ENCODE data around the gene ECHS1.
"Not testable (repeated sequence)": the region's sequence is repeated elsewhere in the genome, so short reads cannot be mapped to it uniquely, and the experiment has no call there.

Gene ECHS1

DNA sequence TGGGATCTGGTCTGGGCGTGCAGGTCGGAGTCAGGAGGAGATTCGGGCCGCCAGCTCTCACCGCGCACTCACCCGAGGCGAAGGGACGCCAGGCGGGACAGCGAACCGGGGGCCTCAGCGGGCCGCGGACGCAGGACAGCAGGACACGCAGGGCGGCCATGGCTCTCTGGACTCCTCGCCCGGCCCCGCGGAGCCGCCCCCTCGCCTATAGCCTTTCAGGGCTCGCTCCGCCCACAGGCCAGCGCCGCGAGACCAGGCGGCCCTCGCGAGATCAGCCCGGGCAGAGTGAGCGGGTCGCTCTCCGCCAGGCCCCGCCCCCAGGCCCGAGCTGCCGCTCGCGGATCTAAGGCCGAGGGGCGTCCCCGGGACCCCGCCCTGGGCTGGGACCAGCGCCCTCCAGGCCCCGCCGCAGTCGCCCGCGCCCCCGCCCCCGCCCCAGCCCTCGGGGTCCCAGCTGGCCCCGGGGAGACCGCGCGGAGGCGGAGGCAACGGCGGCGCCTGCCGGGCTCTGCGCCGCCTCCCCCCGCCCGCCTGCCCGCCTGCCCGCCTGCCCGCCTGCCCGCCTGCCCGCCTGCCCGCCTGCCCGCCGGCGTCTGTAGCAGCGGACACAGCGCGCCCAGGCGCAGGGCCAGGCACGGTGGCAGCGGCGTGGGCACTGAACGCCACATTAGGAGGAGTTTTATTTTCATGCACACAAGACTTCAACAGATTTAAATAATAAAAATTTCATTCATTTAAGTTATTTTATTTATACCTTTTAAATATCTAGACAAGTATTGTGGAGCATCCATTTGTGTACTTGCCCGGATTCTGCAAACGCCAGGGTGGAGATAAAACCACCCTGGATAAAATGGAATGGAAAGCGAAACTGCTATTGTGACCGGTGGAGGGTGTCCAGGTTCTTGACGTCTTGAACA, at the start of gene ECHS1:
TSS of gene ECHS1 (minus strand) at position 181 of the 917 bp plus-strand sequence. CDS start at position 160, 21 bp downstream.
- H3K27ac ChIP-seq (ENCODE audit: low read depth, low read length): peak within 1 kb of the TSS; percentile 70
- peak within 1 kb of the TSS; percentile 84 for H3K4me3 ChIP-seq (ENCODE audit: low read length)
- no peaks in the 10 kb centered on the region for H3K27me3 ChIP-seq (ENCODE audit: control insufficient read depth, insufficient read depth, low read length)
- H3K9ac ChIP-seq (ENCODE audit: low read length): no peak within 1 kb of the TSS
- peaks cover 2% of the 10 kb centered on the region for H3K4me1 ChIP-seq (ENCODE audit: control insufficient read depth, insufficient read depth, low read length)
- peaks cover 17% of the 10 kb centered on the region for H3K36me3 ChIP-seq (ENCODE audit: control insufficient read depth, insufficient read depth, low read length)

DNA sequence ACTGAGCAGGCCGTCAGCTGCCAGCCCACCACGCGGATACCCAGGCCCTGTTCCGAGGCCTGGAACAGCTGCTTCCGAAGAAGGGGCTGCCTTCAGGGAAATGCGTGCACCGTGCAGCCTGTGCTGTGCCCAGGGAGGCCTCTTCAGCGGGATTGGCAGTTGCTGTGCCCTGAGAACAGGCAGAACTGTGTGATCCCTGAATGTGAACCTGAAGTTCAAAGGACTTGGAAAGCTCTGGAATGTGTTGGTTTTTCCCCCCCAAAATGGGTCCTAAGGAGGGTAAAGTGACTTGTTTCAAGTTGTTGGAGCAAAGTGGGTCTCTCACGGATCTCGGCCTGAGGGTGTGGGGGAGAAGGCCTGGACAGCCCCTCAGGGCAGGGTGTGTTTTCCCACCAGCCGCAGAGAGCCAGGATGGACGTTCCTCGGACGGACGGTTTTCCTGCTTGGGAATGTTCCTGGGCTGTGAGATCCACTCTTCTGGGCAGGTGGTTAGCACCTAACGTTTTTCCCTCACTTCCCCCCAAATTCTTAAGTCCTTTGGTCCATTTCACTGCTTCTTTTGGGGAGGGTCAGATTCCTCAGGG, 49.2 kb upstream of the ECHS1 start:
- Histone ChIP-seq H3K27ac (ENCODE audit: low read depth, low read length) (no peak overlapping the region), H3K27me3 (ENCODE audit: control insufficient read depth, insufficient read depth, low read length) (peaks cover 2% of the 10 kb centered on the region), H3K36me3 (ENCODE audit: control insufficient read depth, insufficient read depth, low read length) (peaks cover 7% of the 10 kb centered on the region)

DNA sequence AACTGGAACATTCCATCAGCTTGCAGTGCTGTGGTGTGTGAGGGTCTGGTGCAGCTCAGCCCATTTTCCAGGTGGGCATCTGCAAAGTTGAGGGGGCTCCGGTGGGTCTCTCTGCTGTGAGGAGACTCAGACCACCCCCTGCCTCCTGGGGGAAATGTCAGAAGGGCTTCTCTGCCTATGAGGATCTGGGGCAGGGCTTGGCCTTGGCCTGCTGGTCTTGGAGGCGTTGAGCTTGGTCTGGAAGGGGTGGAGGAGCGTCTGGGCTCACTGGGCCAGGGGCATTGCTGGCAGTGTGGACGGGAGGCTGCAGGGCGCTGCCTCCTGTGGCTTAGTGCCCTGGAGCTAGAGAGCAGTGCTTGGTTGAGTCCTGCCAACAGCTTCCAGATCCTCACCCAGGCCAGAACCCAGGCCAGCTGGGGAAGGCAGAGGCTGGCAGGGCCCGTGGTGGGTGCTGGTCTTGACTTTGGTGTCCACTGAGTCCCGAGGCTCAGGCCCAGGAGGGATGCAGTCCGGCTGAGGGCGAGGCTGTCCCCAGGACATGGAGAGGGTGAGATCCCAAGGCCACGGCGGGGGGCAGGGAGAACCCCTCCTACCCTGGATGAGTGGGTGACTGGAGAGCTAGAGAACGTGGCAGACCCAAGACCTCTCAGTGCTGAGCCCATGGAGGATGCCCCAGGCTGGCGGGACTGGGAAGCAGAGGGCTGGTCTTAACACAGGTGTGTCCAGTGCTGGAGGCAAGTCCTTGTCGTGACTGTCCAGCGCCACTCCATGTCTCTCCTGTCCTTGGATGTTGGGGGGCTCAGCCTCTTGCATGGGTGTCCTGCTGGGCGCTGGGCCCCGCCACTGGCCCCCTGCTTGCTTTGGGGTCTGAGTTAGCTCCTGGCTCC, 48.4 kb upstream of the ECHS1 start:
- Histone ChIP-seq H3K27me3 (ENCODE audit: control insufficient read depth, insufficient read depth, low read length) (peaks cover 2% of the 10 kb centered on the region), H3K27ac (ENCODE audit: low read depth, low read length) (no peak overlapping the region), H3K9ac (ENCODE audit: low read length) (no peak overlapping the region), H3K4me1 (ENCODE audit: control insufficient read depth, insufficient read depth, low read length) (no peaks in the 10 kb centered on the region), H3K4me3 (ENCODE audit: low read length) (no peak overlapping the region), H3K36me3 (ENCODE audit: control insufficient read depth, insufficient read depth, low read length) (peaks cover 7% of the 10 kb centered on the region)

More for the DNA sequence above, 49.2 kb upstream of the ECHS1 start:
- H3K4me3 ChIP-seq (ENCODE audit: low read length): no peak overlapping the region
- no peaks in the 10 kb centered on the region for H3K4me1 ChIP-seq (ENCODE audit: control insufficient read depth, insufficient read depth, low read length)
- no peak overlapping the region for H3K9ac ChIP-seq (ENCODE audit: low read length)

DNA sequence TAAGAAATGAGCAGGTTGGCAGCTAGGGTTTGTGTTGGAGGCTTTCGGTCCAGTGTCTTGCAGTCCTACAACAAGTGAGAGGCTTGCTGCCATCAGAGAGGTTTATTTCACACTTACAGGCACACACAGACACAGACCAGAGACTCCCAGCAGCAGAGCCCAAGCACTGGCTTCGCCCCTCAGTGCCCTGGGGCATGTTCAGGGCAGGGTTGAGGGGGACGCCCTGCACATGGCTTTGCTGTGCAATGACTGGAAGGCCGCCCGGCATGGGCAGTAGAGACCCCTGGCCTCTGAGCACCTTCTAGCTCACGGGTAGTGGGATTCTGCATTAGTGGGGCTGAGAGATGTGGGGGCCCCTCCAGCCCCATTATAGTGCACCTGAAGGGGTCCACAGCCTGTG, 47.4 kb upstream of the ECHS1 start:
- H3K9ac ChIP-seq (ENCODE audit: low read length): no peak overlapping the region

DNA sequence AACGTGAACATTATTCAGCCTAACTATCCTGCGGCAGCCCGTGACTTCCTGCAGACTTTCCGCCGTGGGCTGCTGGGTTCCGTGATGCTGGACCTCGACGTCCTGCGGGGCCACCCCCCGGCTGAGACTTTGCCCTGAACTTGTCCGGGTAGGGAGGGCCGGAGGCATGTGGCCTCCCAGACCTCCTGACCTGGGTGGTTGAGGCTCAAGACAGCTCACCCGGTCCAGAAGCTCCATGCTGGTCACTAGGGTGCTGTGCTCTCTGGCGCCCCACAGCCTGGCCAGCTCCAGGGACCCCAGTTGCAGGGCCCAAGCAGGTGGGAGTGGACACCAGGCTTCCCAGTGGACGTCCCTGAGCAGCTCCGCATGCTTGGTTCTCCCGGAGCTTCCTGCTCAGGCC, 46.9 kb upstream of the ECHS1 start:
- peaks cover 7% of the 10 kb centered on the region for H3K36me3 ChIP-seq (ENCODE audit: control insufficient read depth, insufficient read depth, low read length)
- peaks cover 2% of the 10 kb centered on the region for H3K27me3 ChIP-seq (ENCODE audit: control insufficient read depth, insufficient read depth, low read length)
- no peaks in the 10 kb centered on the region for H3K4me1 ChIP-seq (ENCODE audit: control insufficient read depth, insufficient read depth, low read length)

More for the DNA sequence above, 47.4 kb upstream of the ECHS1 start:
- Histone ChIP-seq H3K36me3 (ENCODE audit: control insufficient read depth, insufficient read depth, low read length) (peaks cover 7% of the 10 kb centered on the region), H3K27ac (ENCODE audit: low read depth, low read length) (no peak overlapping the region), H3K4me3 (ENCODE audit: low read length) (no peak overlapping the region), H3K27me3 (ENCODE audit: control insufficient read depth, insufficient read depth, low read length) (peaks cover 2% of the 10 kb centered on the region), H3K4me1 (ENCODE audit: control insufficient read depth, insufficient read depth, low read length) (no peaks in the 10 kb centered on the region)

DNA sequence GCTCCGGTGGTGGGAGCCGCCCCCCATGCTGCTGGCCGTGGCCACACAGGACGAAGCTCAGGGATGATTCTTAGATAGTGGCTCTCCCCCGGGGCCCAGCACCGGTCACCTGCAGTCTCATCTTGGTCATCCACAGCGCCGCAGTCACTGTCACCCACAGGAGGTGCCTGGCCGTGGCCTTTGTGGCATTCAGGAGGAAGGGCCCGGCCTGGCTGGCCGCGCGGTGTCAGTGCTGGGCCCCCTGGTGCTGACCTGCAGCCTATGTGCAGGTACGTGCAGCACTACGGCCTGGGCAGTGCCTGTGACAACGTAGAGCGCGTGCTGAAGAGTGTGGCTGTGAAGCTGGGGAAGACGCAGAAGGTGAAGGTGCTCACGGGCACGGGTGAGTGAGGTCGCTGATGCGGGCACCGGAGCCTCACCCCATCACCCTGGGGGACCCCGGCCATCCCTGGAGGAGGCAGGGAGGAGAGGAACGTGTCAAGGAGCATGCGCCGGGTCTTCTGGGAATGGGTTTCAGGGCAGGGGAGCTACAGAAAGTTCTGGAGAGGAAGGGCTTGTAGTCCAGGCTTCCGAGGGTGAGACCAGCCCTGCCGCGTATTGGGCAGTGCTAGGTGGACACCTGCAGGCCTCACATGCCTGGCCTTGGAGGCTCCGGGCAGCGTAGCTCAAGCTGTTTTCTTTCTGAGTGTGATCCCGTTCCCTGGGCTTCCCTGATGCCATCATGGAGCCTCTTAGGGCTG, 46.2 kb upstream of the ECHS1 start:
- Histone ChIP-seq H3K27me3 (ENCODE audit: control insufficient read depth, insufficient read depth, low read length) (peaks cover 2% of the 10 kb centered on the region), H3K4me1 (ENCODE audit: control insufficient read depth, insufficient read depth, low read length) (no peaks in the 10 kb centered on the region), H3K9ac (ENCODE audit: low read length) (no peak overlapping the region), H3K4me3 (ENCODE audit: low read length) (no peak overlapping the region), H3K36me3 (ENCODE audit: control insufficient read depth, insufficient read depth, low read length) (peaks cover 7% of the 10 kb centered on the region), H3K27ac (ENCODE audit: low read depth, low read length) (no peak overlapping the region)

More for the DNA sequence above, 46.9 kb upstream of the ECHS1 start:
- Histone ChIP-seq H3K27ac (ENCODE audit: low read depth, low read length) (no peak overlapping the region), H3K9ac (ENCODE audit: low read length) (no peak overlapping the region), H3K4me3 (ENCODE audit: low read length) (no peak overlapping the region)

DNA sequence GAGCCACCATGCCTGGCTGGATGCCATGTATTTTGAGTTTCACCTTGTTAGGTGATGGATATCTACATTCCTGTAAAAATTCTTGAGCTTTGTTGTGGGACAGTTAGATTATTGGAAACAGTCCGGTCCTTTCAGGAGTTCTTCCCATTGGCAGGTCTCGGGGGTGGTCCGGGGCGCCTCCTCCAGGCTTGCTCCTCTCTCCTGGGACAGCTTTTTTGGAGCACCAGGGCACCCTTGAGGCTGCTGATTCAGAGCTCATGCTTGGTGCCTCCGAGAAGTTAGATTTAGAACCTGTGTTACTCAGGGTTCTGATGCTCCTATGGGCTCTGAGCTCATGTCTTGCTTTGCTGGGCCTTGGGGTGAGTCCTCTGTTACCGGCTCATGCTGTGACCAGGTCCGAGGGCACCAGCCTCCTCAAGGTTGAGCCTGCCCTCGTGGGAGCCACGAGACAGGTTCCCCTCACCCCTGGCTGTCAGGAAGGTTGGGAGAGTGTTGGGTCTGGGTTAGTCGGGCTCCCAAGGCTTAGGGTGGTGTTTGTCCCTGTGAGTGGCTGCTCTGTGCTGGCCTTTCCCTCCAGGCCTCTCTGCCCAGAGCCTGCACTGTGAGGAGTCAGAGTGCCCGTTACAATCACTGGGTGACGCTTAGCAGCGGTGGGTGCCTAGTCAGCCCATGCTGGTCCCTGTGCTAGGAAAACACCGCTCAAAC, 45.3 kb upstream of the ECHS1 start:
- Histone ChIP-seq H3K9ac (ENCODE audit: low read length) (no peak overlapping the region), H3K4me3 (ENCODE audit: low read length) (no peak overlapping the region), H3K27ac (ENCODE audit: low read depth, low read length) (no peak overlapping the region), H3K4me1 (ENCODE audit: control insufficient read depth, insufficient read depth, low read length) (no peaks in the 10 kb centered on the region), H3K36me3 (ENCODE audit: control insufficient read depth, insufficient read depth, low read length) (peaks cover 7% of the 10 kb centered on the region), H3K27me3 (ENCODE audit: control insufficient read depth, insufficient read depth, low read length) (peaks cover 2% of the 10 kb centered on the region)

DNA sequence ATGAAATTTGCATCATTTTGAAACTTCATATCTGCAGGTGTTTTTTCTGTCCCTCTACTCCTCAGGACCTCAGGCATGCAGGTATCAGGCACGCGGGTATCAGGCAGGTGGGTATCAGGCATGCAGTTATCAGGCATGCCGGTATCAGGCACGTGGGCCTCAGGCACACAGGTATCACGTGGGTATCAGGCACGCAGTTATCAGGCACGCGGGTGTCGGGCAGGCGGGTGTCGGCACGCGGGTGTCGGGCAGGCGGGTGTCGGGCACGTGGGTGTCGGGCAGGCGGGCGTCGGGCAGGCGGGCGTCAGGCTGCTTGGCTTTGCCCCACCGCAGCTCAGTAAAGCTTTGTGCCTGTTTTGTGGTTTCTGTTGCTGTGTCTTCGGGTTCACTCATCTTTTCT, 42.6 kb upstream of the ECHS1 start:
- H3K36me3 ChIP-seq (ENCODE audit: control insufficient read depth, insufficient read depth, low read length): peaks cover 14% of the 10 kb centered on the region
- H3K27ac ChIP-seq (ENCODE audit: low read depth, low read length): no peak overlapping the region
- no peaks in the 10 kb centered on the region for H3K4me1 ChIP-seq (ENCODE audit: control insufficient read depth, insufficient read depth, low read length)
- peaks cover 2% of the 10 kb centered on the region for H3K27me3 ChIP-seq (ENCODE audit: control insufficient read depth, insufficient read depth, low read length)
- H3K9ac ChIP-seq (ENCODE audit: low read length): no peak overlapping the region
- H3K4me3 ChIP-seq (ENCODE audit: low read length): no peak overlapping the region

DNA sequence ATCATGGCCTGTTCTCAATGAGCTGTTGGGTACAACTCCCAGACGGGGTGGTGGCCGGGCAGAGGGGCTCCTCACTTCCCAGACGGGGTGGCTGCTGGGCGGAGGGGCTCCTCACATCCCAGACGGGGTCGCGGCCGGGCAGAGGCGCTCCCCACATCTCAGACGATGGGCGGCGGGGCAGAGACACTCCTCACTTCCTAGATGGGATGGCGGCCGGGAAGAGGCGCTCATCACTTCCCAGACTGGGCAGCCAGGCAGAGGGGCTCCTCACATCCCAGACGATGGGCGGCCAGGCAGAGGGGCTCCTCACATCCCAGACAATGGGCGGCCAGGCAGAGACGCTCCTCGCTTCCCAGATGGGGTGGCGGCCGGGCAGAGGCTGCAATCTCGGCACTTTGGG, 41.2 kb upstream of the ECHS1 start:
- H3K36me3 ChIP-seq (ENCODE audit: control insufficient read depth, insufficient read depth, low read length): peaks cover 17% of the 10 kb centered on the region
- not testable (repeated sequence) for H3K27me3 ChIP-seq (ENCODE audit: control insufficient read depth, insufficient read depth, low read length)

DNA sequence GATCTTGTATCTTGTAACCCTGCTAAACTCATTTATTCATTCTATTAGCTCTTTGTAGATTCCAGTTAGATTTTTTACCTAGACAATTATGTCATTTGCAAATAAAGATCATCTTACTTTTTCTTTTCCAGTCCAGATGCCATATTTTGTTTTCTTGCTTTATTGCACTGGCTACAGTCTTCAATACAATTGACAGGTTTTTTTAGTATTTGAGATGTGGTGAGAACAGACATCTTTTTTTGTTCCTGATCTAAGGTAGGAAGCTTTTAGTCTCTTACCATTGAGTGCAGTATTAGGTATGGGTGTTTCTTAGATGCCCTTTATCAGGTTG, 39.2 kb upstream of the ECHS1 start:
- H3K4me1 ChIP-seq (ENCODE audit: control insufficient read depth, insufficient read depth, low read length): no peaks in the 10 kb centered on the region
- H3K36me3 ChIP-seq (ENCODE audit: control insufficient read depth, insufficient read depth, low read length): peaks cover 20% of the 10 kb centered on the region
- no peak overlapping the region for H3K4me3 ChIP-seq (ENCODE audit: low read length)
- no peak overlapping the region for H3K9ac ChIP-seq (ENCODE audit: low read length)
- no peaks in the 10 kb centered on the region for H3K27me3 ChIP-seq (ENCODE audit: control insufficient read depth, insufficient read depth, low read length)
- H3K27ac ChIP-seq (ENCODE audit: low read depth, low read length): no peak overlapping the region

More for the DNA sequence above, 41.2 kb upstream of the ECHS1 start:
- H3K9ac ChIP-seq (ENCODE audit: low read length); H3K4me1 ChIP-seq (ENCODE audit: control insufficient read depth, insufficient read depth, low read length); H3K4me3 ChIP-seq (ENCODE audit: low read length); H3K27ac ChIP-seq (ENCODE audit: low read depth, low read length): not testable (repeated sequence)

DNA sequence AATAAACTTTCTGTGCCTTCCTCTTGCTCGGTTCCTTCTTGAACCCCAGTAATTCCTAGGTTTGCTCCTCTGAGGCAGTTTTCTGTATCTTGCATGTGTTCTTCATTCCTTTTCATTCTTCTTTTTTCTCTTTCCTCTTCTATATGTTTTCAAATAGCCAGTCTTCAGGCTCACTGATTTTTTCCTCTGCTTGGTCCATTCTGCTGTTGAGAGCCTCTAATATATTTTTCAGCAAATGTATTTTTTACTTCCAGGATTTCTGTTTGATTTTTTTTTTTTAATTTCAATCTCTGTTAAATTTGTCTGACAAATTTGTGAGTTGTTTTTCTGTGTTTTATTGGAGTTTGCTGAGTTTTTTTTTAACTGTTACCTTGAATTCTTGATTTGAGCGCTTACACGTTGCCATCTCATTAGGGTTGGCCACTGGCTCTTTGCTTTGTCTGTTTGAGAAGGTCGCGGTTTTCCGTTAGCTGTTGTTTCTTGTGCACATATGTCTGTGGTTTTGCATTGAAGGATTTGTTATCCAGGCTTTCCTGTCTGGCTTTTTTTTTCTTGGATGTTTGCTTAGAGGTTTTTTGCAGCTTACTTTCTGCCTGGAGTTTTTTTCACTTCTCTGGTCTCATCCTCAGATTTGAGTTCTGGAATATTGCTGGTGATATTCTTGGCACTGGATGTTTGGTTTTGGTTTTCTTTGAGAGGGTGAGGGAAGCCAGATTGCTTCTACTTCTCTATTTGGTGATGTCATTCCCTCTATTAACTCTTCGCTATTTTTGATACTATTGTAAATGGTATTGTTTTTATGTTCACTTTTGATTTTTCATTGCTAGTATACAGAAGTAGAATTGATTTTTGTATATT, 38.6 kb upstream of the ECHS1 start:
- Histone ChIP-seq H3K27ac (ENCODE audit: low read depth, low read length) (no peak overlapping the region), H3K36me3 (ENCODE audit: control insufficient read depth, insufficient read depth, low read length) (peaks cover 20% of the 10 kb centered on the region), H3K4me3 (ENCODE audit: low read length) (no peak overlapping the region), H3K4me1 (ENCODE audit: control insufficient read depth, insufficient read depth, low read length) (no peaks in the 10 kb centered on the region), H3K9ac (ENCODE audit: low read length) (no peak overlapping the region), H3K27me3 (ENCODE audit: control insufficient read depth, insufficient read depth, low read length) (no peaks in the 10 kb centered on the region)
